HepG2 (cell line): ENCODE data around the gene TULP3. TPM values are rescaled to one million over a fixed set of nuclear protein-coding genes. Genes with fewer than 3 reads are reported as not detected.

Experiments
- ATAC-seq: fragments of 200-7000 bp; cut with Tn5 transposase; 3 replicates; pipeline ENCODE4 v1.9.1; 2020; ENCODE audit warnings: mild to moderate bottlenecking, moderate library complexity
- BruUV-seq: library from RNA; stranded (reverse); fragments of 400-500 nt; replicated peaks from 2 replicates; lab custom pipeline; 2021; lab: Mats Ljungman, UMichigan
- CTCF ChIA-PET: fragments of 300-600 bp; formaldehyde crosslinking; extraction: SDS; loops from one replicate; lab custom pipeline; 2021; ENCODE audit warnings: low total read pairs, inconsistent platforms, low intra/inter-chr PET ratio; lab: Yijun Ruan, JAX
- POLR2A ChIA-PET: fragments of 350-600 bp; sonication (Branson Sonifier 250); formaldehyde crosslinking; loops from one replicate; lab custom pipeline; 2020; ENCODE audit warnings: antibody characterized with exemption, inconsistent platforms; lab: Yijun Ruan, JAX
- DNase-seq: peaks from one replicate; pipeline ENCODE4 v3.0.0-alpha.2; 2015; ENCODE audit warnings: low spot score
- FAIRE-seq: peaks from 3 replicates; lab custom pipeline; 2011; peaks lifted over from hg19 to GRCh38; lab: Jason Lieb, UNC
- H2AFZ ChIP-seq: one replicate; pipeline ENCODE4 v1.6.1; 2011; ENCODE audit warnings: low read length, inconsistent platforms
- H3K27ac ChIP-seq: fragments of 300-600 bp; 3 replicates; pipeline ENCODE4 v1.8.0; 2011; ENCODE audit warnings: mixed run types, mild to moderate bottlenecking, mixed read lengths, low read length, inconsistent platforms; ENCODE audit not compliant: insufficient read depth; ENCODE audit errors: extremely low read length
- H3K27me3 ChIP-seq, 2 experiments: fragments of 200-600 bp in 1 of 2; 2 replicates in 1 of 2; 3 replicates in 1 of 2; pipeline versions ENCODE4 v1.6.0 to v1.8.0; 2011; ENCODE audit warnings: low read length in 2 of 2, mild to moderate bottlenecking in 2 of 2, moderate library complexity in 2 of 2, inconsistent platforms in 1 of 2; ENCODE audit not compliant: insufficient read depth in 2 of 2, control insufficient read depth in 1 of 2
- H3K36me3 ChIP-seq, 2 experiments: fragments of 200-600 bp in 1 of 2; replicated peaks in 1 of 2; 2 replicates in 1 of 2; 3 replicates in 1 of 2; pipeline versions ENCODE4 v1.5.1 to v1.8.0; 2011; ENCODE audit warnings: low read length in 2 of 2, inconsistent platforms in 1 of 2; ENCODE audit not compliant: insufficient read depth in 2 of 2, control insufficient read depth in 1 of 2
- H3K4me1 ChIP-seq: 2 replicates; pipeline ENCODE4 v1.5.1; 2012; ENCODE audit warnings: low read length, inconsistent platforms; ENCODE audit not compliant: insufficient read depth
- H3K4me2 ChIP-seq: 2 replicates; pipeline ENCODE4 v1.6.0; 2011; ENCODE audit warnings: low read depth, low read length, inconsistent platforms
- H3K4me3 ChIP-seq, 3 experiments: fragments of 200-600 bp in 1 of 3; sonication (generic), shearing (Covaris generic) in 1 of 3; replicated peaks in 1 of 3; 2 replicates each; pipeline ENCODE4 v1.5.1; 2011 to 2016; ENCODE audit warnings: low read length in 3 of 3, inconsistent platforms in 2 of 3, low read depth in 2 of 3, mild to moderate bottlenecking in 2 of 3, control low read depth in 1 of 3, mixed read lengths in 1 of 3; ENCODE audit not compliant: insufficient read depth in 1 of 3
- H3K79me2 ChIP-seq: one replicate; pipeline ENCODE4 v1.6.1; 2011; ENCODE audit warnings: low read length, inconsistent platforms; ENCODE audit not compliant: insufficient read depth
- H3K9ac ChIP-seq: 2 replicates; pipeline ENCODE4 v1.6.0; 2011; ENCODE audit warnings: mild to moderate bottlenecking, low read depth, low read length, inconsistent platforms; ENCODE audit not compliant: insufficient read depth
- H3K9me3 ChIP-seq: 2 replicates; pipeline ENCODE4 v1.5.1; 2012; ENCODE audit warnings: mild to moderate bottlenecking, low read length
- H4K20me1 ChIP-seq: 2 replicates; pipeline ENCODE4 v1.6.0; 2011; ENCODE audit warnings: inconsistent platforms, mild to moderate bottlenecking, low read length, moderate library complexity; ENCODE audit not compliant: insufficient read depth
- ATF2 ChIP-seq: sonication (generic); formaldehyde crosslinking; IDR thresholded peaks from 2 replicates; pipeline ENCODE4 v1.4.0; 2020; ENCODE audit warnings: missing genetic modification reagents
- EHMT2 ChIP-seq: fragments of 200-600 bp; sonication (generic); IDR thresholded peaks from 2 replicates; pipeline ENCODE4 v1.7.0; 2017; ENCODE audit warnings: antibody characterized with exemption, low read depth, low read length, borderline replicate concordance
- ELF4 ChIP-seq: sonication (generic); formaldehyde crosslinking; IDR thresholded peaks from 2 replicates; pipeline ENCODE4 v1.5.0; 2020; ENCODE audit warnings: missing genetic modification reagents, mild to moderate bottlenecking, moderate library complexity, borderline replicate concordance
- GATAD1 ChIP-seq: IDR thresholded peaks from 2 replicates; pipeline ENCODE4 v1.6.1; 2016; ENCODE audit warnings: missing genetic modification reagents, missing compliant biosample characterization
- KLF12 ChIP-seq: sonication (generic); formaldehyde crosslinking; IDR thresholded peaks from 2 replicates; pipeline ENCODE4 v1.4.0; 2020; ENCODE audit warnings: missing genetic modification reagents, borderline replicate concordance
- NPAS2 ChIP-seq: sonication (generic); formaldehyde crosslinking; IDR thresholded peaks from 2 replicates; pipeline ENCODE4 v1.8.0; 2022; ENCODE audit warnings: mild to moderate bottlenecking, missing genetic modification reagents, borderline replicate concordance
- TOE1 ChIP-seq: sonication (generic); formaldehyde crosslinking; IDR thresholded peaks from 2 replicates; pipeline ENCODE4 v1.4.0; 2020; ENCODE audit warnings: mild to moderate bottlenecking, missing genetic modification reagents
- ZFP36 ChIP-seq: fragments of 150-350 bp; IDR thresholded peaks from 2 replicates; pipeline ENCODE4 v1.6.1; 2018; ENCODE audit warnings: borderline replicate concordance, low read length, low read depth; ENCODE audit not compliant: partially characterized antibody
- ZKSCAN8 ChIP-seq: IDR thresholded peaks from 2 replicates; pipeline ENCODE4 v1.6.1; 2016; ENCODE audit warnings: borderline replicate concordance, missing genetic modification reagents, missing compliant biosample characterization
- ZNF34 ChIP-seq: sonication (generic); formaldehyde crosslinking; IDR thresholded peaks from 2 replicates; pipeline ENCODE4 v1.4.0; 2020; ENCODE audit warnings: mild to moderate bottlenecking, missing genetic modification reagents, borderline replicate concordance
- ZNF362 ChIP-seq: sonication (generic); formaldehyde crosslinking; IDR thresholded peaks from 2 replicates; pipeline ENCODE4 v1.4.0; 2020; ENCODE audit warnings: missing genetic modification reagents, mild to moderate bottlenecking, borderline replicate concordance
- ZNF484 ChIP-seq: sonication (generic); formaldehyde crosslinking; IDR thresholded peaks from 2 replicates; pipeline ENCODE4 v1.5.1; 2020; ENCODE audit warnings: mild to moderate bottlenecking, low read depth, missing genetic modification reagents, borderline replicate concordance
- ZNF652 ChIP-seq: IDR thresholded peaks from 2 replicates; pipeline ENCODE4 v1.6.1; 2016; ENCODE audit warnings: low read depth, borderline replicate concordance
- ZNF674 ChIP-seq: sonication (generic); formaldehyde crosslinking; IDR thresholded peaks from 2 replicates; pipeline ENCODE4 v1.5.0; 2020; ENCODE audit warnings: low read depth, mild to moderate bottlenecking, missing genetic modification reagents
- ZNF737 ChIP-seq: sonication (generic); formaldehyde crosslinking; IDR thresholded peaks from 2 replicates; pipeline ENCODE4 v1.5.0; 2020; ENCODE audit warnings: missing genetic modification reagents, mild to moderate bottlenecking, borderline replicate concordance
- WGBS: methylation state at CpG from one replicate; pipeline ENCODE4 v1.1.6; 2017; ENCODE audit warnings: low lambda C conversion rate; 5-methylcytosine and 5-hydroxymethylcytosine counted together
- in situ Hi-C: cut with HindIII; loops from 2 replicates; pipeline ENCODE4 v1.10.0; 2017; ENCODE audit warnings: low pct_unique_long_range_greater_than_20kb; ENCODE audit not compliant: extremely low pct_ligation_motif_present
- intact Hi-C: fragments of 100-400 bp; cut with micrococcal nuclease; formaldehyde crosslinking; loops from one replicate; pipeline ENCODE4 v1.10.0; 2022; ENCODE audit not compliant: unreplicated experiment
- polyA plus RNA-seq, 8 experiments: library from polyadenylated mRNA; depleted of rRNA in 3 of 8; stranded (reverse) in 7 of 8; unstranded in 1 of 8; fragments of >200 nt; fragmentation: Illumina TruSeq in 4 of 8; extraction: Trizol in 4 of 8; gene quantifications; 2 replicates each; pipeline versions ENCODE4 v1.2.1 to v1.2.3, GENCODE V29; 2011 to 2016; ENCODE audit warnings: low read depth in 4 of 8, missing spikeins in 1 of 8, mixed read lengths in 1 of 8; ENCODE audit not compliant: insufficient read depth in 1 of 8
- total RNA-seq, 5 experiments: library from RNA; depleted of rRNA; stranded (reverse); fragments of >200 nt; fragmentation: Illumina TruSeq; extraction: Trizol; gene quantifications; 2 replicates each; pipeline ENCODE4 v1.2.3, GENCODE V29; 2016; ENCODE audit warnings: low read depth in 1 of 5
- TF ChIP-seq, protein P1 (sequence below): sonication (generic); formaldehyde crosslinking; IDR thresholded peaks from 2 replicates; pipeline ENCODE4 v1.4.0; 2020; ENCODE audit warnings: missing genetic modification reagents
- TF ChIP-seq, protein P2 (sequence below): sonication (generic); formaldehyde crosslinking; IDR thresholded peaks from 2 replicates; pipeline ENCODE4 v1.8.0; 2022; ENCODE audit warnings: mild to moderate bottlenecking, missing genetic modification reagents

The TULP3 gene
- total and polyA plus RNA-seq, 2 of the 13 experiments (the other 11 are each of a cell fraction or from before 2014, with no cell fraction given), result 11.2 to 13.2 TPM

DNA sequence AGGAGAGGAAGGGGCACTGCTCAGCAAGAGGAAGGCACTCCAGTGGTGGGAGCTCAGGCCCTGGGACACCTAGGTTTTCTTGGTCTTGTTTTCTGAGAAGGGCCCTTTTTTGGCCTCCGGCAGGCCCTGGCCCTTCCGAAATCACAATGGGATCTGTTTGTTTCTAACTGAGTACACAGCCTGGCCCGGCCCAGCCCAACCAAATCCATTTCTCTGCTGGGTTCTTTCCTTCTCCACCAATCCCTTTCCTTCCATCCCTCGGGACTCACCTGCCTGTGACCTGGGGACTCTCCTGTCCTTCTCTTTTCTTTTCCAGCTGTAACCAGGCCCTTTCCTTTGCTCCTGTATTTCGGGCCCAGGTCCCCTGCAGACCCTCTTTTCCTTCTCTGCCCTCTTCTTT, 87.1 kb downstream of the TULP3 start:
- POLR2A ChIA-PET, result no interaction called here
- Histone ChIP-seq H3K4me3 (no peak overlapping the region), H3K9ac (no peak overlapping the region), H3K27ac (no peak overlapping the region), H3K27me3 (no peaks in the 10 kb centered on the region), H3K4me2 (no peak overlapping the region), H3K4me1 (no peaks in the 10 kb centered on the region), H2AFZ (no peak overlapping the region), H4K20me1 (peaks cover 14% of the 10 kb centered on the region; the same call in 1 of the 2 replicates), H3K36me3 (peaks cover 28 to 65% of the 10 kb centered on the region in 2 experiments; a peak in 4 of 5 replicates), H3K79me2 (peaks cover 65% of the 10 kb centered on the region), H3K9me3 (no peaks in the 10 kb centered on the region)
- 87% methylated on average over 5 of the region's 5 CpGs for WGBS
- no TSS peak for BruUV-seq
- FAIRE-seq (no peak), ATAC-seq (no peak), DNase-seq (no peak)
- in situ Hi-C loops (no loop called here), intact Hi-C loops (no loop called here)
- CTCF ChIA-PET, result no interaction called here
- TF ChIP-seq ZNF737 (CRISPR knock-in tag) (no peak), EHMT2 (no peak), GATAD1 (no peak), ZNF34 (no peak), KLF12 (CRISPR knock-in tag) (no peak), ZNF674 (CRISPR knock-in tag) (no peak), ZNF484 (CRISPR knock-in tag) (no peak), ELF4 (no peak), ZNF652 (no peak), ZKSCAN8 (CRISPR knock-in tag) (no peak), ATF2 (no peak), TOE1 (CRISPR knock-in tag) (no peak), NPAS2 (CRISPR knock-in tag) (no peak), ZNF362 (CRISPR knock-in tag) (no peak), ZFP36 (no peak)
- TF ChIP-seq, protein P1, sequence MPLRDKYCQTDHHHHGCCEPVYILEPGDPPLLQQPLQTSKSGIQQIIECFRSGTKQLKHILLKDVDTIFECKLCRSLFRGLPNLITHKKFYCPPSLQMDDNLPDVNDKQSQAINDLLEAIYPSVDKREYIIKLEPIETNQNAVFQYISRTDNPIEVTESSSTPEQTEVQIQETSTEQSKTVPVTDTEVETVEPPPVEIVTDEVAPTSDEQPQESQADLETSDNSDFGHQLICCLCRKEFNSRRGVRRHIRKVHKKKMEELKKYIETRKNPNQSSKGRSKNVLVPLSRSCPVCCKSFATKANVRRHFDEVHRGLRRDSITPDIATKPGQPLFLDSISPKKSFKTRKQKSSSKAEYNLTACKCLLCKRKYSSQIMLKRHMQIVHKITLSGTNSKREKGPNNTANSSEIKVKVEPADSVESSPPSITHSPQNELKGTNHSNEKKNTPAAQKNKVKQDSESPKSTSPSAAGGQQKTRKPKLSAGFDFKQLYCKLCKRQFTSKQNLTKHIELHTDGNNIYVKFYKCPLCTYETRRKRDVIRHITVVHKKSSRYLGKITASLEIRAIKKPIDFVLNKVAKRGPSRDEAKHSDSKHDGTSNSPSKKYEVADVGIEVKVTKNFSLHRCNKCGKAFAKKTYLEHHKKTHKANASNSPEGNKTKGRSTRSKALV (CRISPR knock-in tag), result no peak
- TF ChIP-seq, protein P2, sequence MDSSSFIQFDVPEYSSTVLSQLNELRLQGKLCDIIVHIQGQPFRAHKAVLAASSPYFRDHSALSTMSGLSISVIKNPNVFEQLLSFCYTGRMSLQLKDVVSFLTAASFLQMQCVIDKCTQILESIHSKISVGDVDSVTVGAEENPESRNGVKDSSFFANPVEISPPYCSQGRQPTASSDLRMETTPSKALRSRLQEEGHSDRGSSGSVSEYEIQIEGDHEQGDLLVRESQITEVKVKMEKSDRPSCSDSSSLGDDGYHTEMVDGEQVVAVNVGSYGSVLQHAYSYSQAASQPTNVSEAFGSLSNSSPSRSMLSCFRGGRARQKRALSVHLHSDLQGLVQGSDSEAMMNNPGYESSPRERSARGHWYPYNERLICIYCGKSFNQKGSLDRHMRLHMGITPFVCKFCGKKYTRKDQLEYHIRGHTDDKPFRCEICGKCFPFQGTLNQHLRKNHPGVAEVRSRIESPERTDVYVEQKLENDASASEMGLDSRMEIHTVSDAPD (CRISPR knock-in tag), result no peak
